Measurements from ENCODE around the gene CNTNAP2.

Gene CNTNAP2

DNA sequence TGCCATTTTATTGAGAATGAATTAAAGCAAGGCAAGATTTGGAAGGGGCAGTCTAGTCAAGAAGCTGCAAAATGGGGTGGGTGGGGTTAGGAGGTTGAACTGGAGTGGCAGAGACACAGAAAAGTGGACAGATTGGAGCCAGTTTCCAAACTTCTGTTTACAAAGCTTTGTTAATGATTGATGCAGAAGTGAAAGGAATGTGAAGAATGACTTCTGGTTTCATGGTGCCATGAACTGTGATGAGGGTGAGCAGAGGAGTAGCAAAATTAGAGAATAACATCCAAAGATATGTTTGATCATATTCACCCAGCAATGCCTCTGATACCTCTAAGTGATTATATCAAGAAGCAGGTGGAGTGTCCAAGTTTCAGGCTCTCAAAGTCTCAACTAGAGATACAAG is 1356.0 kb downstream of the CNTNAP2 start:
- no peak for DNase-seq (ENCODE audit: low spot score)
- TF ChIP-seq, protein P1, sequence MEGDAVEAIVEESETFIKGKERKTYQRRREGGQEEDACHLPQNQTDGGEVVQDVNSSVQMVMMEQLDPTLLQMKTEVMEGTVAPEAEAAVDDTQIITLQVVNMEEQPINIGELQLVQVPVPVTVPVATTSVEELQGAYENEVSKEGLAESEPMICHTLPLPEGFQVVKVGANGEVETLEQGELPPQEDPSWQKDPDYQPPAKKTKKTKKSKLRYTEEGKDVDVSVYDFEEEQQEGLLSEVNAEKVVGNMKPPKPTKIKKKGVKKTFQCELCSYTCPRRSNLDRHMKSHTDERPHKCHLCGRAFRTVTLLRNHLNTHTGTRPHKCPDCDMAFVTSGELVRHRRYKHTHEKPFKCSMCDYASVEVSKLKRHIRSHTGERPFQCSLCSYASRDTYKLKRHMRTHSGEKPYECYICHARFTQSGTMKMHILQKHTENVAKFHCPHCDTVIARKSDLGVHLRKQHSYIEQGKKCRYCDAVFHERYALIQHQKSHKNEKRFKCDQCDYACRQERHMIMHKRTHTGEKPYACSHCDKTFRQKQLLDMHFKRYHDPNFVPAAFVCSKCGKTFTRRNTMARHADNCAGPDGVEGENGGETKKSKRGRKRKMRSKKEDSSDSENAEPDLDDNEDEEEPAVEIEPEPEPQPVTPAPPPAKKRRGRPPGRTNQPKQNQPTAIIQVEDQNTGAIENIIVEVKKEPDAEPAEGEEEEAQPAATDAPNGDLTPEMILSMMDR (IDR thresholded peaks at IDR 0.05; ENCODE audit: extremely low read depth, missing control alignments), result no peak

DNA sequence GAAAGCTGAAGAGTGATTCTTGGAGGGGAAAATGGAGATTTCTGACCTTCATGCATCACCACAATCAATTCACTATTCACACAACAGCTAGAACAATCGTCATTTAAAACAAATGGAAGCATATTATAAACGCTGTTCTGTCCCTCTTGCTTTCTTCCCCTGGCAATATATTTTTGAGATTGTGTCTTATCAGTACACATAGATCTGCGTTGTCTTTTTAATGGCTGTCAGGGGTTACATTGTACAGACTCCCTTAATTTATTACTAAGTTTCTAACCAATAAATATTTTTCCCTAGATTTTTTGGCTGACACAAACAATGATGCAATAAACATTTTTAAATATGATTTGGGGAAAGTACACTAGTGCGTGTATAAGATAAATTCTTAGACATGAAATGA is 1358.3 kb downstream of the CNTNAP2 start:
- DNase-seq (ENCODE audit: low spot score), result no peak
- TF ChIP-seq, protein P1 (IDR thresholded peaks at IDR 0.05; ENCODE audit: extremely low read depth, missing control alignments), result no peak

DNA sequence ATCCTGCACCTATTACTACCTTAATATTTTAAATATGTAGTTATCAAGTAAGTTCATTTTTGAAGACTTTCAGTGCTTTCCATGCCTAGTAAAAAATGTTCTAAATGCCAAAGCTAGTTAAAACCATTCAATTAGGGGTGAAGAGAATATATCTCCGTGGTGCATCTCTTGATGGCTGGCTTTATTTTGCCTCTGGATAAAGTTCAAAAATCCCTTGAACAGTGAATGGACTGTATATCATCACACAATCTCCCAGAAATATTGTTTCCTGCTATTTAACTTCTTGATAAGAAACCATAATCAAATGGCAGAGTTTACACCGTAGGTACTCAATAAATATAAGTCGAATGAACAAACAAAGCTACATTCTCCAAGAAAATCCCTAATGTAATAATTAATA is 1360.9 kb downstream of the CNTNAP2 start:
- TF ChIP-seq, protein P1 (IDR thresholded peaks at IDR 0.05; ENCODE audit: extremely low read depth, missing control alignments), result no peak
- DNase-seq (ENCODE audit: low spot score), result no peak

GRCh38 chr7:147478796-147479195 is 1362.2 kb downstream of the CNTNAP2 start:
- no peak for DNase-seq (ENCODE audit: low spot score)
- TF ChIP-seq, protein P1 (IDR thresholded peaks at IDR 0.05; ENCODE audit: extremely low read depth, missing control alignments), result no peak

DNA sequence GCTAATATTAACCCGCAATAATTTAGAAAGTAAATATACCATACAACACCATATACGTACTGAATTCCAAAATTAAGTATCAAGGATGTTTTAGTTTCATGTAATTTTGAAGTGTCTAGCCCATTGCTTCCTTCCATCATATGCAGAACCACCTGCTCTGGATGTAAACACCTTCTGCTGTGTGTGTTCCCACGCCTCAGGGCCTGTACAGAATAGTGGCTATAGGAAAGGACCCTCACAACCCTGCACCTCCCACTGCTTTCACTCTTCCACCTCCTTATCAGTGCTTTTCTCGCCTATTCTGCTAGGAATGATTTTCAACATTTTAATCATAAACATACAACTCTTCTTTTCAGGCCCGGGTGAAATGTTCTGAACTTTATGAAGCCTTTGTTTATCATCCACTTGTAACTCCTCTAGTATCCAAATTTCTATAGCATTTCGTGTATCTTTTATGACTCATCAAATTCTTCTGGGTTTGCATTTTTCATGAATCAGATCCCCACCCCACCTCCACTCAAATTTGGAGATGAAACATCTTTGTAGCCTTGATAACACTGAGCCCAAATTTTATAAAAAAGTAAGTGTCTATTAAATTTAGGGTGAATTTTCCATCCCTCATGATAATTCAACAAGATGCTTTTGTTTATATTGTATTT is 1367.2 kb downstream of the CNTNAP2 start:
- no peak for DNase-seq (ENCODE audit: low spot score)

GRCh38 chr7:147485660-147486210 is 1369.1 kb downstream of the CNTNAP2 start:
- TF ChIP-seq, protein P1 (IDR thresholded peaks at IDR 0.05; ENCODE audit: extremely low read depth, missing control alignments), result no peak

More for the DNA sequence above, 1367.2 kb downstream of the CNTNAP2 start:
- TF ChIP-seq, protein P1 (IDR thresholded peaks at IDR 0.05; ENCODE audit: extremely low read depth, missing control alignments), result no peak

DNA sequence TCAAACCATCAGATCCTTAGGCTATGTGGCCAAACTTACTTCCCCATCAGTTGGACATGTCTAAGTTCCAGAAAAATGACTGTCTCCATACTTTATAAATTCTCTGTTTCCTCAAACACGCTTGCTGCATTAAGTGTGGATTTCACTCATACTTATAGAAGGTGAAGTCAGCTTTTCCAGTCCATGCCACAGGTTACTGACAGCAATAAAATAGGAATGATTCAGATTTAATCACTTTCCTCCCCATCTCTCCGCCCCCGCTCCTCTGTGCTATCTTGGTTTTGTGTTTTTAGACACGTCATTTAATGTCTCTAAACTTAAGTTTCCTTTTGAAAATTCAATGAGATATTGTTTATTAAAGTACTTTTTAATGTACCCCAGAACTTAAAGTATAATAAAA is 1376.0 kb downstream of the CNTNAP2 start:
- TF ChIP-seq, protein P1 (IDR thresholded peaks at IDR 0.05; ENCODE audit: extremely low read depth, missing control alignments), result no peak
- no peak for DNase-seq (ENCODE audit: low spot score)

More at GRCh38 chr7:147485660-147486210, 1369.1 kb downstream of the CNTNAP2 start:
- no peak for DNase-seq (ENCODE audit: low spot score)
